Measurements from ENCODE around the gene ZNF583.

Gene ZNF583

GRCh38 chr19:56372281-56372680 is 31.9 kb upstream of the ZNF583 start:
- no peak for TF ChIP-seq CTCF (IDR thresholded peaks at IDR 0.05; ENCODE audit: low read depth, low read length, missing control alignments)
- H3K4me3 ChIP-seq (ENCODE audit: low read depth, low read length): no peak overlapping the region
- no peak for DNase-seq (ENCODE audit: low read depth)

- no peak overlapping the region for H3K4me3 ChIP-seq (ENCODE audit: low read depth, low read length)
- DNase-seq (ENCODE audit: low read depth): no peak
- no peak for TF ChIP-seq CTCF (IDR thresholded peaks at IDR 0.05; ENCODE audit: low read depth, low read length, missing control alignments)
These were observed 26.8 kb upstream of the ZNF583 start for GRCh38 chr19:56377105-56377924.

- no peak for TF ChIP-seq CTCF (IDR thresholded peaks at IDR 0.05; ENCODE audit: low read depth, low read length, missing control alignments)
- no peak for DNase-seq (ENCODE audit: low read depth)
- no peak overlapping the region for H3K4me3 ChIP-seq (ENCODE audit: low read depth, low read length)
These were observed 20.1 kb upstream of the ZNF583 start for GRCh38 chr19:56383826-56384605.

GRCh38 chr19:56393119-56394012 is 10.8 kb upstream of the ZNF583 start, which contains the start of gene ZNF582:
ZNF582 (minus strand) TSS chr19:56393534; CDS start chr19:56391752, 1,782 bp downstream.
- H3K4me3 ChIP-seq (ENCODE audit: low read depth, low read length): peak within 1 kb of the TSS; percentile 69
- DNase-seq (ENCODE audit: low read depth): peak; percentile 76
- TF ChIP-seq CTCF (IDR thresholded peaks at IDR 0.05; ENCODE audit: low read depth, low read length, missing control alignments): peak; percentile 69

GRCh38 chr19:56398809-56399208 is 5.3 kb upstream of the ZNF583 start:
- DNase-seq (ENCODE audit: low read depth): no peak
- no peak overlapping the region for H3K4me3 ChIP-seq (ENCODE audit: low read depth, low read length)
- TF ChIP-seq CTCF (IDR thresholded peaks at IDR 0.05; ENCODE audit: low read depth, low read length, missing control alignments): no peak

GRCh38 chr19:56400485-56400884 is 3.6 kb upstream of the ZNF583 start:
- H3K4me3 ChIP-seq (ENCODE audit: low read depth, low read length): no peak overlapping the region
- no peak for TF ChIP-seq CTCF (IDR thresholded peaks at IDR 0.05; ENCODE audit: low read depth, low read length, missing control alignments)

More at GRCh38 chr19:56400485-56400884, 3.6 kb upstream of the ZNF583 start:
- no peak for DNase-seq (ENCODE audit: low read depth)

Measured in GM12864 (cell line).